MM.1S (cell line): ENCODE results near the gene ZNF672.

Source experiments
- DNase-seq: peaks from one replicate; pipeline ENCODE4 v3.0.0-alpha.2; 2015
- H2AFZ ChIP-seq: fragments of 300-600 bp; sonication (generic); 2 replicates; pipeline ENCODE4 v1.6.0; 2016; ENCODE audit warnings: antibody characterized with exemption, low read length
- H3F3A ChIP-seq: fragments of 300-600 bp; sonication (generic); 2 replicates; pipeline ENCODE4 v1.6.1; 2016; ENCODE audit warnings: mild to moderate bottlenecking, antibody characterized with exemption, low read length, moderate library complexity, mixed read lengths; ENCODE audit not compliant: insufficient read depth
- H3K27ac ChIP-seq: fragments of 300-600 bp; sonication (generic); 2 replicates; pipeline ENCODE4 v1.5.1; 2016; ENCODE audit warnings: mild to moderate bottlenecking, low read length
- H3K27me3 ChIP-seq: fragments of 300-600 bp; sonication (generic); replicated peaks from 2 replicates; pipeline ENCODE4 v1.6.0; 2016; ENCODE audit warnings: low read length; ENCODE audit not compliant: insufficient read depth
- H3K36me3 ChIP-seq: fragments of 300-600 bp; sonication (generic); replicated peaks from 2 replicates; pipeline ENCODE4 v1.6.1; 2016; ENCODE audit warnings: mild to moderate bottlenecking, low read length, mixed read lengths; ENCODE audit not compliant: insufficient read depth
- H3K4me1 ChIP-seq: fragments of 300-600 bp; sonication (generic); 2 replicates; pipeline ENCODE4 v1.6.1; 2016; ENCODE audit warnings: low read length, mixed read lengths
- H3K4me2 ChIP-seq: fragments of 300-600 bp; sonication (generic); 2 replicates; pipeline ENCODE4 v1.6.0; 2016; ENCODE audit warnings: low read depth, low read length
- H3K4me3 ChIP-seq: fragments of 300-600 bp; sonication (generic); 2 replicates; pipeline ENCODE4 v1.5.1; 2016; ENCODE audit warnings: low read length, mixed read lengths
- H3K79me2 ChIP-seq: fragments of 300-600 bp; sonication (generic); 2 replicates; pipeline ENCODE4 v1.6.1; 2016; ENCODE audit warnings: mixed run types, low read length, mixed read lengths
- H3K9ac ChIP-seq: fragments of 300-600 bp; sonication (generic); 2 replicates; pipeline ENCODE4 v1.6.1; 2016; ENCODE audit warnings: low read length, mixed read lengths
- H3K9me2 ChIP-seq: fragments of 300-600 bp; sonication (generic); replicated peaks from 2 replicates; pipeline ENCODE4 v1.6.1; 2016; ENCODE audit warnings: mild to moderate bottlenecking, low read length, mixed read lengths; ENCODE audit not compliant: insufficient read depth
- H3K9me3 ChIP-seq: fragments of 300-600 bp; sonication (generic); replicated peaks from 2 replicates; pipeline ENCODE4 v1.6.1; 2016; ENCODE audit warnings: mild to moderate bottlenecking, low read length, mixed read lengths; ENCODE audit not compliant: insufficient read depth
- H4K20me1 ChIP-seq: fragments of 300-600 bp; sonication (generic); 2 replicates; pipeline ENCODE4 v1.6.1; 2016; ENCODE audit warnings: mild to moderate bottlenecking, low read length, moderate library complexity, mixed read lengths; ENCODE audit not compliant: insufficient read depth
- EZH2 ChIP-seq: fragments of 300-600 bp; sonication (generic); optimal IDR thresholded peaks from 2 replicates; pipeline ENCODE3; 2017; ENCODE audit warnings: low read depth, mild to moderate bottlenecking, antibody characterized with exemption, low read length, mixed read lengths
- EZH2phosphoT487 ChIP-seq: fragments of 300-600 bp; sonication (generic); IDR thresholded peaks from 2 replicates; pipeline ENCODE4 v1.6.1; 2018; ENCODE audit warnings: antibody characterized with exemption, low read length
- TF ChIP-seq, protein P1 (sequence below): fragments of 300-600 bp; sonication (generic); IDR thresholded peaks from 2 replicates; pipeline ENCODE4 v1.5.1; 2016; ENCODE audit warnings: antibody characterized with exemption, low read length, mixed read lengths

ZNF672 gene

DNA sequence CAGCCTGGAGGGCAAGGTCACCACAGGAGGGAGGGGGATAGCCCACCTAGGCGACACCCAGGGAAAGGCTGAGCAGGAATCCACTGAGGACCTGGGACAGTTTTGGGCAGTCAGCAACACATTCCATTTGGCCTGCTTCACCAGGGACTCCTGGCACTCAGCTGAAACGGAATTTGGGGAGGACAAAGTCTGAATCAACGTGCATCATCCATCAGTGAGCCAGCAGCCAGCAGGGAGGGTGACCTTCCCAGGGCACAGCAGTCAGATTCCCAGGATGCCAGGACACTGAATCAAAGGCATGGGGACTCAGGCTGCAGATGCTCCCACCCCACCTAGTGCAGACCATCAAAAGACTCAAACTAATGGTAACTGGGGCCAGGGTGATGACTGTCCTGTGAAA, 16.9 kb upstream of the ZNF672 start:
- peaks cover 8% of the 10 kb centered on the region; the same call in 1 of the 2 replicates for H3K36me3 ChIP-seq

DNA sequence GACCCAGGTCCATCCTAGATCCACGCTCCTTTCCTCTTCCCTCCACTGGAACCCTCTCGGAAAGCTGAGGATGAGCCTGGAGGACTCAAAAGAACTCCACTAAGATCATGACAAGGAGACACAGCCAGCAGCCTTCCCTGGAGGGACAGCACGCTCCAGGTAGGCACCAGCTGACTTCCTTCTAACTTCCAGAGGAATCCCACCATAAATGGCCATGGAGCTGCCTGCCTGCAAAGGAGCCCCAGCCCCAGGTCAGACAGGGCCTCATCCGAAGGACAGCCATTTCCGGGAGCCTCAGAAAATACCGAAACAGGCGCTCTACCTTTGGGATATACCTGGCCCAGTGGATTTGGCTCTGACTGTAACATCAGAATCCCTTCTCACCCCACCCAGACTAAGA, 16.4 kb upstream of the ZNF672 start:
- no peak for DNase-seq
- Histone ChIP-seq H3K4me3 (peak overlapping the region; percentile 19), H2AFZ (no peak overlapping the region), H3K9ac (peak overlapping the region; percentile 61), H3K27ac (peak overlapping the region; percentile 85), H3K4me1 (peaks cover 64% of the 10 kb centered on the region), H3K36me3 (peaks cover 8% of the 10 kb centered on the region; the same call in 1 of the 2 replicates), H3K9me2 (no peaks in the 10 kb centered on the region), H3F3A (peaks cover 16% of the 10 kb centered on the region), H3K9me3 (no peaks in the 10 kb centered on the region), H4K20me1 (no peaks in the 10 kb centered on the region), H3K79me2 (peaks cover 86% of the 10 kb centered on the region), H3K27me3 (no peaks in the 10 kb centered on the region), H3K4me2 (peak overlapping the region; percentile 60)
- TF ChIP-seq EZH2phosphoT487: no peak
- TF ChIP-seq, protein P1, sequence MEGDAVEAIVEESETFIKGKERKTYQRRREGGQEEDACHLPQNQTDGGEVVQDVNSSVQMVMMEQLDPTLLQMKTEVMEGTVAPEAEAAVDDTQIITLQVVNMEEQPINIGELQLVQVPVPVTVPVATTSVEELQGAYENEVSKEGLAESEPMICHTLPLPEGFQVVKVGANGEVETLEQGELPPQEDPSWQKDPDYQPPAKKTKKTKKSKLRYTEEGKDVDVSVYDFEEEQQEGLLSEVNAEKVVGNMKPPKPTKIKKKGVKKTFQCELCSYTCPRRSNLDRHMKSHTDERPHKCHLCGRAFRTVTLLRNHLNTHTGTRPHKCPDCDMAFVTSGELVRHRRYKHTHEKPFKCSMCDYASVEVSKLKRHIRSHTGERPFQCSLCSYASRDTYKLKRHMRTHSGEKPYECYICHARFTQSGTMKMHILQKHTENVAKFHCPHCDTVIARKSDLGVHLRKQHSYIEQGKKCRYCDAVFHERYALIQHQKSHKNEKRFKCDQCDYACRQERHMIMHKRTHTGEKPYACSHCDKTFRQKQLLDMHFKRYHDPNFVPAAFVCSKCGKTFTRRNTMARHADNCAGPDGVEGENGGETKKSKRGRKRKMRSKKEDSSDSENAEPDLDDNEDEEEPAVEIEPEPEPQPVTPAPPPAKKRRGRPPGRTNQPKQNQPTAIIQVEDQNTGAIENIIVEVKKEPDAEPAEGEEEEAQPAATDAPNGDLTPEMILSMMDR: no peak
- TF ChIP-seq EZH2: no peak

More for the DNA sequence above, 16.9 kb upstream of the ZNF672 start:
- peaks cover 86% of the 10 kb centered on the region for H3K79me2 ChIP-seq
- DNase-seq: no peak
- TF ChIP-seq EZH2 (no peak), EZH2phosphoT487 (no peak)
- TF ChIP-seq, protein P1: no peak
- H2AFZ ChIP-seq: no peak overlapping the region
- peaks cover 64% of the 10 kb centered on the region for H3K4me1 ChIP-seq
- peak overlapping the region; percentile 61; the same call in 1 of the 2 replicates for H3K9ac ChIP-seq
- peak overlapping the region; percentile 60; the same call in 1 of the 2 replicates for H3K4me2 ChIP-seq
- H3K4me3 ChIP-seq: no peak overlapping the region
- H3K27me3 ChIP-seq: no peaks in the 10 kb centered on the region
- no peaks in the 10 kb centered on the region for H3K9me3 ChIP-seq
- H4K20me1 ChIP-seq: no peaks in the 10 kb centered on the region
- no peaks in the 10 kb centered on the region for H3K9me2 ChIP-seq
- H3K27ac ChIP-seq: peak overlapping the region; percentile 85; the same call in 1 of the 2 replicates
- H3F3A ChIP-seq: peaks cover 11% of the 10 kb centered on the region; the same call in 1 of the 2 replicates

DNA sequence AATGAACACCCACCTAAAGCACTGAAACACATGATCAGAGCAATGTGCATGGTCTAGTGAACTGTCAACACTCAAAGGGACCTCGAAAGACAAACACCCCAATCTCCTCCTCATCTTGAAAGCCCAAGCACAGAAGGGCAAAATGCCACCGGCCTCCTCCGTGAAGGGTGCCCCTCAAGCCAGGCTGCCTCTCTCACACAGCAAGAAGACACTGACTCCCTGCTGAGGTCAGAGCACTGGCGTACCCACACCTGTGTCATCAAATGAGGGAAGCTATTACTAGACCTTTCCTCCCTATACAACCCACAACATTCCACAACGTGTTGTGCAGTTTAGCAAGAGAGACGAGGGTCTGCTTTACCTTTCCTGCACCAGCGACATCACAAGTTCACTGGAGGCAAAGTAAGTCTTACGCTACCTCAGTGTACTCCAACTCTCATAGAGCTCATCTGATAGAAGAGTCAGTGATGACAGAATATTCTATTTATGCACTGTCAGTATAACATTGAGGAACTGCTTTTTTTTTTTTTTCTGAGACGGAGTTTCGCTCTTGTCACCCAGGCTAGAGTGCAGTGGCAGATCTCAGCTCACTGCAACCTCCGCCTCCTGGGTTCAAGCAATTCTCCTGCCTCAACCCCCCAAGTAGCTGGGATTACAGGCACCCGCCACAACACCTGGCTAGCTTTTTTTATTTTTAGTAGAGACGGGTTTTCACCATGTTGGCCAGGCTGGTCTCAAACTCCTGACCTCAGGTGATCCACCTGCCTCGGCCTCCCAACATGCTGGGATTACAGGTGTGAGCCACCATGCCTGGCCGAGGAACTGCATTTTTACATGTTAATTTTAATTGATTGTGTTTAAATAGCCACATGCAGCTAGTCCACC, 15.6 kb upstream of the ZNF672 start:
- Histone ChIP-seq H3K27ac (peak overlapping the region; percentile 85), H3K4me1 (peaks cover 64% of the 10 kb centered on the region), H3K9ac (peak overlapping the region; percentile 61), H3K27me3 (no peaks in the 10 kb centered on the region), H3K4me3 (peak overlapping the region; percentile 19), H3K36me3 (peaks cover 8% of the 10 kb centered on the region; the same call in 1 of the 2 replicates), H3F3A (peaks cover 19% of the 10 kb centered on the region), H3K9me3 (no peaks in the 10 kb centered on the region), H3K79me2 (peaks cover 79% of the 10 kb centered on the region), H4K20me1 (no peaks in the 10 kb centered on the region), H2AFZ (no peak overlapping the region), H3K4me2 (peak overlapping the region; percentile 68), H3K9me2 (no peaks in the 10 kb centered on the region)
- no peak for TF ChIP-seq EZH2
- TF ChIP-seq, protein P1: no peak
- DNase-seq: peak; percentile 79
